Tibial nerve (tissue), 4 donors: Measurements from ENCODE around the gene SRSF1.

Experiments used
- CTCF ChIP-seq, 5 experiments: fragments of 200-600 bp in 3 of 5; fragments of 450-650 bp in 2 of 5; sonication (generic) in 3 of 5; IDR thresholded peaks; one replicate each; pipeline ENCODE4 v1.5.1; 2016 to 2019; ENCODE audit warnings: antibody characterized with exemption in 5 of 5, mild to moderate bottlenecking in 3 of 5, moderate library complexity in 2 of 5
- EP300 ChIP-seq, 2 donors: sonication (generic); formaldehyde crosslinking; IDR thresholded peaks; one replicate each; pipeline ENCODE4 v1.6.1; 2017; ENCODE audit warnings: antibody characterized with exemption in 2 of 2, mild to moderate bottlenecking in 1 of 2

GRCh38 chr17:57966246-57966645, 40.8 kb downstream of the SRSF1 start:
- TF ChIP-seq CTCF (IDR thresholded peaks at IDR 0.05) (no peak), EP300 (IDR thresholded peaks at IDR 0.05) (no peak)
